Activated naive CD8-positive, alpha-beta T cell treated with anti-CD3 and anti-CD28 coated beads, Interleukin-2, amount 10 ng/mL, durations not matched to agents 7 days and 5 days (primary cell): ENCODE results near the gene PGAM2. TPM values are rescaled to one million over a fixed set of nuclear protein-coding genes. Genes with fewer than 3 reads are reported as not detected.

Experiments
- ATAC-seq: fragments of 150-1000 bp; cut with Tn5 transposase; one replicate; pipeline ENCODE4 v1.10.0; 2021; ENCODE audit warnings: low read depth, moderate library complexity
- POLR2A ChIA-PET: fragments of 350-600 bp; sonication (Branson Sonifier 250); formaldehyde crosslinking; loops from one replicate; lab custom pipeline; 2021; ENCODE audit warnings: antibody characterized with exemption; lab: Charles Lee
- DNase-seq: peaks from one replicate; pipeline ENCODE4 v3.0.0; 2021
- H3K27ac Mint-ChIP-seq: one replicate; pipeline ENCODE4 v1.8.0; 2022; ENCODE audit warnings: mild to moderate bottlenecking, mixed read lengths
- H3K27me3 Mint-ChIP-seq: one replicate; pipeline ENCODE4 v1.8.0; 2022; ENCODE audit warnings: mild to moderate bottlenecking, moderate library complexity, mixed read lengths
- H3K36me3 Mint-ChIP-seq: one replicate; pipeline ENCODE4 v1.8.0; 2021; ENCODE audit warnings: mild to moderate bottlenecking, mixed read lengths
- H3K4me1 Mint-ChIP-seq: one replicate; pipeline ENCODE4 v1.8.0; 2021; ENCODE audit warnings: mixed read lengths
- H3K4me3 Mint-ChIP-seq: one replicate; pipeline ENCODE4 v1.8.0; 2022; ENCODE audit warnings: mild to moderate bottlenecking, moderate library complexity, mixed read lengths
- H3K9me3 Mint-ChIP-seq: one replicate; pipeline ENCODE4 v1.8.0; 2021; ENCODE audit warnings: mixed read lengths
- total RNA-seq, 2 experiments: library from RNA; stranded (reverse); gene quantifications; one replicate each; pipeline ENCODE4 v1.2.3, GENCODE V29; 2021

The PGAM2 gene
- total RNA-seq, 2 experiments from 2014 or later, result 0.74 to 2.1 TPM

DNA sequence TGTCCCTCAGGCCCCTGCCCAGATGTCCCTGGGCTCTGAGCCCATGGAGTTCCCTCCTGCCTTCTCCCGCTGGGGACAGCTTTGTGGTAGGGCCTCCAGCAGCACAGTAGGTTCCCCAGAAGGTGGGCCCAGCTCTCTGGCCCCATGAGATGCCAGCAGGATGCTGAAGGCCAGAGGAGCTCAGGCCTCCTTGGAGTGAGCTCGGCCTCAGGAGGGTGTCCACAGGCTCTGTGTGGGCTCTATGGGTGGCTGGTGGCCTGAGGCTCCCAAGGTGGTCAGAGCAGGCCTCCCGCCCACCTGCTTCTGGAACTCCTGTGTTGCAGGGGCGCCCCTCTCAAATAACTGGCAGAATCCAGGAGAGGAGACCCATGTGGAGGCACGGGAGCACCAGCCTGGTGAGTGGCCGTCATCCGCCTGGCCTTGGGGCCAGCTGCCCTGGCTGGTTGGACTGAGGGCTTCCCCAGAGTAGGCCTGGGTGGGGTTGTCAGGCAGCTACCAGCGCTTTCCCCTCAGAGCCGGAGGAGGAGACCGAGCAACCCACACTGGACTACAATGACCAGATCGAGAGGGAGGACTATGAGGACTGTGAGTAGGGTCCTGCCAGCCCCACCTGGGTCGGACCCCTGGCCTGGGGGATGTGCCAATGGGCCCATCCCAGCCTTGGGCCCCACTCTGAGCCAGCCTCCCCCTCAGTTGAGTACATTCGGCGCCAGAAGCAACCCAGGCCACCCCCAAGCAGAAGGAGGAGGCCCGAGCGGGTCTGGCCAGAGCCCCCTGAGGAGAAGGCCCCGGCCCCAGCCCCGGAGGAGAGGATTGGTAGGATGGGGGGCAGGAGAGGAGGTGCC is 42.0 kb upstream of the PGAM2 start:
- no peaks in the 10 kb centered on the region for H3K9me3 Mint-ChIP-seq
- H3K27ac Mint-ChIP-seq, result no peak overlapping the region
- H3K27me3 Mint-ChIP-seq, result peaks cover 4% of the 10 kb centered on the region
- POLR2A ChIA-PET, result interaction anchor here (0.9 kb wide), 1 partner anchor 13 kb away, joined by 3 read pairs; no protein-coding TSS in a partner anchor
- peaks cover 12% of the 10 kb centered on the region for H3K4me1 Mint-ChIP-seq
- no peak for DNase-seq
- H3K4me3 Mint-ChIP-seq, result no peak overlapping the region
- ATAC-seq, result no peak
- peaks cover 2% of the 10 kb centered on the region for H3K36me3 Mint-ChIP-seq

DNA sequence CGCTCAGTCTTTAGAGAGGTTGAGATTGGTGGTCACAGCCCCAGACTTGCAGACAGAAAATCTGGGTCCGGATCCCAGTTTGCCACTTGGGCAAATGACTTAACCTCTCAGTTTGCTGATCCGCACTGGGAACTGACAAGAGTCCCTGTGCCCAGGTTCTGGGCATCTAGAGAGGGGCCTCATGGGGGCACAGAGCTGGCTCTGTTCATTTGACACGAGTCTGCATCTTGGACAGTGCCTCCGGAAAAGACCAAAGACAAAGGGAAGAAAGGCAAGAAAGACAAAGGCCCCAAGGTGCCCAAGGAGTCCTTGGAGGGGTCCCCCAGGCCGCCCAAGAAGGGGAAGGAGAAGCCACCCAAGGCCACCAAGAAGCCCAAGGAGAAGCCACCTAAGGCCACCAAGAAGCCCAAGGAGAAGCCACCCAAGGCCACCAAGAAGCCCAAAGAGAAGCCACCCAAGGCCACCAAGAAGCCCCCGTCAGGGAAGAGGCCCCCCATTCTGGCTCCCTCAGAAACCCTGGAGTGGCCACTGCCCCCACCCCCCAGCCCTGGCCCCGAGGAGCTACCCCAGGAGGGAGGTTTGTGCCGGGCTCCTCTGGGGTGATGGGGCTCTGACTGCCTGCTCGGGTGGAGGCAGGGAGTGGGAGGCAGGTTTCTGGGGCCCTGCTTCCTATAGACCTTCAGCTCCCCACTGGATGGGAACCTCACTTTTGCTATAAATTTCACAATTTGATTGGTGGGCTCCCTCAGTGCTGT is 41.1 kb upstream of the PGAM2 start:
- Mint-ChIP-seq H3K4me1 (peaks cover 12% of the 10 kb centered on the region), H3K36me3 (peaks cover 2% of the 10 kb centered on the region), H3K27ac (peak overlapping the region; percentile 8), H3K9me3 (no peaks in the 10 kb centered on the region), H3K27me3 (peaks cover 4% of the 10 kb centered on the region), H3K4me3 (no peak overlapping the region)
- no peak for DNase-seq
- ATAC-seq, result no peak
- POLR2A ChIA-PET, result interaction anchor here (0.6 to 0.9 kb wide), 2 partner anchors 14 to 123 kb away, joined by 3 to 4 read pairs; no protein-coding TSS in a partner anchor

DNA sequence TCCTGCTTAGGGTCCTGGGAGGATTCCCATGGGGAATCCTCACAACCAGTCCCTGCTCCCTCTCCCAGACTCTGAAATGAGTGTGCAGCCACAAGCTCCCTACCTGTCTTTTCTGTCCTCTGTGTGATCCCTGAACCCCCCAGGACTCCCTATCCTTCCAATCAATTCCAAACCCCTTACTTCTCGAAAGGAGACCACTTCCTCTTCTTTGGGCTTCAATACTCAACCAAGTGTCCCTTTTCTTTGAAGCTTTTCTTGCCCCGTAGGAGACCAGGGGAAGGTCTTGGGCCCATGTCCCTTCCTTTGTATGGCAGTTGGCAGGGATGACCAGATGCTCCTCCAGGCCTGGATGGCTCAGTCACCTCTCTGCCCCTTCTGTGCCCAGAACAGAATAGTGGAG is 40.5 kb upstream of the PGAM2 start:
- peaks cover 4% of the 10 kb centered on the region for H3K27me3 Mint-ChIP-seq
- peaks cover 2% of the 10 kb centered on the region for H3K36me3 Mint-ChIP-seq
- DNase-seq (no peak), ATAC-seq (no peak)
- peak overlapping the region; percentile 83 for H3K4me3 Mint-ChIP-seq
- H3K4me1 Mint-ChIP-seq, result peaks cover 12% of the 10 kb centered on the region
- POLR2A ChIA-PET, result interaction anchor here (0.6 to 1.8 kb wide), 4 partner anchors 17 to 385 kb away, joined by 4 to 10 read pairs (median 6); partner anchors contain the start of genes NUDCD3 and POLD2
- no peaks in the 10 kb centered on the region for H3K9me3 Mint-ChIP-seq
- H3K27ac Mint-ChIP-seq, result peak overlapping the region; percentile 46

DNA sequence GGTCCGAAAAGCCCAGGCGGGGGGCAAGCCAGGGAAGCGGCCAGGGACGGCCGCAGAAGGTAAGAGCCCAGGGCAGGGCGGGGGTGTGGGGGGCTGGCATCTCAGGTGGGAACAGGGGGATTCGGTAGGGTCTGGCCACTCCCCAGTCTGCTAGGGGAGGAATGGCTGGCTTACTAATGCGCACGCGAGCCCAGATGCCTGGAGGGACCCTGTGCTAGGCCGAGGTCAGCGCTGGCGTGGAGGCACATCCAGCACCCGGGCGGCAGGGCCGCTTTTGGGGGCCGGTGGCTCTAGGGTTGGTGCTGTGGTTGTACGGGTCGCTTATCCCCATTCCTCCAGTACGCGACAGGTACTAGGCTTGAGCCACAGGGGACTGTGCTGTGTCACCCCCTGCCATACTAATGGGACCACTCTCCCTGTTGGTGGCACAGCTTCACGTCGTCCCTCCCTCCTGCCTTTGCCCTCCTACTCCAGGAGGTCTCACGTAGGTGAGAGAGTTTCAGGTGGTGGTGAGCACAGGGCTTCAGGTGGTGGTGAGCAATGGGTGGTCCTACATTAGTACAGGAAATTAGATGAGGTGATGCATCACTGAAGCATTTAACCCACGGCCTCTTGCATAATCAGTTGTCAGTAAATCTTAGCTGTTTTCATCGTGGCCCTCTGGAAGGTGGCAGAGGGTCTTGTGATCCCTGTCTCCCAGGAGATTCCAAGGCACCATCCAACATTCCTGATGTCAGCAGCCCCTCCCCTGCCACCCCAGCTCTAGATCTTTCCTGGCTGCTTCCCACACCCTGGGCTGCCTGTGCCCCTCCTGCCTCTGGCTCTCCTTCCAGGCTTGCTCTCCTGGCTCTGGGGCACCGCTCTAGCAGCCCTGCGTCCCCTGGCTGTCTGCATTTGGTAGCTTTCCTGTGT is 39.7 kb upstream of the PGAM2 start:
- DNase-seq (no peak), ATAC-seq (peak; percentile 20)
- peaks cover 4% of the 10 kb centered on the region for H3K27me3 Mint-ChIP-seq
- POLR2A ChIA-PET, result interaction anchor here (0.6 to 1.8 kb wide), 4 partner anchors 18 to 386 kb away, joined by 3 to 10 read pairs (median 6); partner anchors contain the start of genes NUDCD3 and POLD2
- H3K9me3 Mint-ChIP-seq, result no peaks in the 10 kb centered on the region
- H3K36me3 Mint-ChIP-seq, result peaks cover 2% of the 10 kb centered on the region
- peaks cover 12% of the 10 kb centered on the region for H3K4me1 Mint-ChIP-seq
- peak overlapping the region; percentile 83 for H3K4me3 Mint-ChIP-seq
- peak overlapping the region; percentile 54 for H3K27ac Mint-ChIP-seq

DNA sequence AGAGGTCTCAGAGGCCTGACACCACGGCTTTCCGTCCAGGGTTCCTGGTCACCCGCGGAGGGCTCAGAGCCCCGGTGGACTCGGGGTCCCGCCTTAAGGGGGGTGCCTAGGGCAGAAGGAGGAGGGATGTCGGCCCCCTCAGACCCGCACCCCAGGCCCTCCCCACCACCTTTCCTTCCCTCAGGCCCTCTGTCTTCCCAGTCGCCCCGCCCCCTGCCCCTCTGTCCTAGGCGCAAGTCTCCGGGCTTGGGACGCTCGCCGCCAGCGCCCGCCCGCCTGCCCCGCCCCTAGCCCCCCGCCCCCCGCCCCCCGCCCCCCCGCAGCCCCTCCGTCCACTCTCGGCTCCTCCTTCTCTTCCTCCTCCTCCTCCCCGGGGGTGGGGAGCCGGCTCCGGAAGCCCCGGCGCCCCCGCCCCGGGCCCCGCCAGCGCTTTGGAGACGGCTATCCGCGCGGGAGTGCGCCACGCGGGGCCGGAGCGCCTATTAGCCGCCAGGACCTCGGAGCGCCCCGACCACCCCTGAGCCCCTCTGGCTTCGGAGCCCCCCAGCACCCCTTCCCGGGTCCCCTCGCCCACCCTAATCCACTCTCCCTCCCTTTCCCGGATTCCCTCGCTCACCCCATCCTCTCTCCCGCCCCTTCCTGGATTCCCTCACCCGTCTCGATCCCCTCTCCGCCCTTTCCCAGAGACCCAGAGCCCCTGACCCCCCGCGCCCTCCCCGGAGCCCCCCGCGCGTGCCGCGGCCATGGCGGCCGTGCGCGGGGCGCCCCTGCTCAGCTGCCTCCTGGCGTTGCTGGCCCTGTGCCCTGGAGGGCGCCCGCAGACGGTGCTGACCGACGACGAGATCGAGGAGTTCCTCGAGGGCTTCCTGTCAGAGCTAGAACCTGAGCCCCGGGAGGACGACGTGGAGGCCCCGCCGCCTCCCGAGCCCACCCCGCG is 38.8 kb upstream of the PGAM2 start, which contains the start of gene AEBP1:
Gene AEBP1 (plus strand): TSS at position 423 of the 937 bp plus-strand sequence. CDS start 321 bp downstream, at position 744.
- H3K9me3 Mint-ChIP-seq, result no peaks in the 10 kb centered on the region
- POLR2A ChIA-PET, result interaction anchor here (0.6 to 1.8 kb wide), 3 partner anchors 18 to 32 kb away, joined by 3 to 10 read pairs (median 8); partner anchors contain the start of gene POLD2
- peak within 1 kb of the TSS; percentile 65 for H3K27ac Mint-ChIP-seq
- H3K27me3 Mint-ChIP-seq, result peaks cover 4% of the 10 kb centered on the region
- H3K4me3 Mint-ChIP-seq, result peak within 1 kb of the TSS; percentile 83
- DNase-seq, result peak; percentile 64
- peaks cover 16% of the 10 kb centered on the region for H3K4me1 Mint-ChIP-seq
- peak; percentile 73 for ATAC-seq
- H3K36me3 Mint-ChIP-seq, result peaks cover 2% of the 10 kb centered on the region

DNA sequence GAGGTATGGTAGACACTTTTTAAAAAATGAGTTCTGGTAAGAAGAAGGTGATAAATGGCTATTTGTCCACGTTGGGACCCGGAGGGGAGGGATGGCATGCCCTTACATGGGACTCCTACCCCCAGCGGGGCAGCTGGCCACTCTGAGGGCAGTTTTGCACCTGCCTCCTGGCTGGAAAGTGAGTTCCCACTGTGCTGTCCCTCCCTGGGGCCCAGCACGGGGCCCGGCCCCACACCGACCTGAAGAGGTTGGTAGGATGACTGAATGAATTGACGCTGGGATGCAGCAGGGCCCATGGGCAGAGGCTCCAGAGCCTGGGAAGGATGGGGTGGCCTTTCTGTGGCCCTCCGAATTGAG is 38.2 kb upstream of the PGAM2 start:
- Mint-ChIP-seq H3K4me1 (peaks cover 18% of the 10 kb centered on the region), H3K27ac (peak overlapping the region; percentile 65), H3K36me3 (peaks cover 2% of the 10 kb centered on the region), H3K27me3 (peaks cover 4% of the 10 kb centered on the region), H3K9me3 (no peaks in the 10 kb centered on the region), H3K4me3 (peak overlapping the region; percentile 58)
- POLR2A ChIA-PET, result no interaction called here
- ATAC-seq, result no peak
- no peak for DNase-seq

DNA sequence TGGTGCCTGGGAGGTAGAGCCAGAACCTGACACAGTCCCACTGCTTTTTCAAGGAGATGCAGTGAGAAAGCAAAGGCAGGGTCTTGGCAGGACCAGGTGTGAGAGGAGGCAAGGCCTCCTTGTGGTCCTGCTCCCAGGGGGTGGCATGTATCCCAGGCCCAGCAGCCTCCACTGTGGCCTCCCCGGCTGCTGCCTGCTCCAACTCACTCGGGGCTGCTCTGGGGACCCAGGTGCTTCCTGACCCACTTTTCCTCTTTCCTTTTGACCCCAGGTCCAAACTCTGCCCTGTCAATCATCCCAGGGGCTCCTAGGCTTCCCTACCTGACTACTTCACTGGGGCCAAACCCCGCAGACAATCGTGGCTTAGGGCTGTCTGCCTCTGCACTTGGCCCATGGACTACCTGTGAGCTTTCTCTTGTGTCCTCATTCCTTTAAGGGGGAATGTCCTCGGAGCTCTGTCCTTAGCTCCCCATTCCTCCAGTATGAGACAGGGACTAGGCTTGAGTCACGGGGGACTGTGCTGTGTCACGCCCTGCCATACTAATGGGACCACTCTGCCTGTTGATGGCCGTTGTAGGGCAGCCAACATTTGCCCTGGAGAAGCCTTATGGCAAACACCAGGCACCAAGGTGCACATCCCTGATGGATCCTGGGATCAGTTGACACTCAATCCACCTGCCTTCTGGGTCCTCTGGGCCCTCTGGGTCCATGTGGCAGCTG is 37.6 kb upstream of the PGAM2 start:
- Mint-ChIP-seq H3K4me1 (peaks cover 20% of the 10 kb centered on the region), H3K9me3 (no peaks in the 10 kb centered on the region), H3K27me3 (peaks cover 4% of the 10 kb centered on the region), H3K4me3 (peak overlapping the region; percentile 58), H3K27ac (peak overlapping the region; percentile 65), H3K36me3 (peaks cover 2% of the 10 kb centered on the region)
- POLR2A ChIA-PET, result interaction anchor here (1.1 kb wide), 1 partner anchor 22 kb away, joined by 5 read pairs; no protein-coding TSS in a partner anchor
- no peak for ATAC-seq
- no peak for DNase-seq

DNA sequence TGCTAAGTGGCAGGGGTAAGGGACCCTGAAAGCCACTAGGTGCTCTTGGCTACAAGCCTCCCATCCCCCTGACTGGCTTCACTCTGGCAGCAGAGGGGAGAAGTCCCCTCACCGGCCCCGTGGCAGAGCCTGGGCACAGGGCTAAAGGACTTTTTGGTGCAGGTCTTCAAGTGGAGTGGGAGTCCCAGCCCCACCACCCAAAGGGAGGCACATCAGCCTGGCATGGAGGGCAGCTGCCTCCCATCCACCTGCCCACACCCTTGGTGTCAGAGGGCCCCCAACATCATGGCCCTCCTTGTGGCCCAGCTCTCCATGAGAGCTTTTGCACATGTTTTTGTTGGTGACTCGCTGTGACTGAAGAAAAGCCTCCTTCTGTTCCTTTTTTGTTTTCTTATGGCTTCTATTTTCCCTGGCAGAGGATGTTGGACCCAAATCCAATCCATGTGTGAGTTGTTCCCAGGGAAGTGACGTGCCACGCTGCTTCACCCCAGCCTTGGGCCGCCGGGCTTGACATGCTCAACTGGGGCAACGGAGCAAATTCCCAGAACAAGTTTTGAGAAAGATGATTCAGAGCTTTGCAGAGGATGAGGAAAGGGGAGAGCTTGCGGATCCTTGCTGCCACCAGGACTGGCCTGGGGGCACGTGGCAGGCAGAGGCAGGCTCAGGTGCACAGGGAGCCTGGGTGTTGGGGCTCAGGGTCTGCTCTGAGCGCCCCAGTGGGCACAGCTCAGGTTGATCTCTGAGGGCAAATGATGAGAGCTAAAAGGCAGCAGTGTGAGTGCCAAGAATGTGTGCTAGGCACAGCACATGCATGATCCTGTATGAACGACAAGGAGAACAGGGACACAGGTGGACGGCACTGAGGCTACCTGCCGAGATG is 36.8 kb upstream of the PGAM2 start:
- POLR2A ChIA-PET, result interaction anchor here (1.1 kb wide), 1 partner anchor 22 kb away, joined by 5 read pairs; no protein-coding TSS in a partner anchor
- H3K36me3 Mint-ChIP-seq, result peaks cover 2% of the 10 kb centered on the region
- peak overlapping the region; percentile 44 for H3K27ac Mint-ChIP-seq
- DNase-seq (no peak), ATAC-seq (no peak)
- H3K4me3 Mint-ChIP-seq, result no peak overlapping the region
- peaks cover 28% of the 10 kb centered on the region for H3K4me1 Mint-ChIP-seq
- no peaks in the 10 kb centered on the region for H3K9me3 Mint-ChIP-seq
- peaks cover 4% of the 10 kb centered on the region for H3K27me3 Mint-ChIP-seq

DNA sequence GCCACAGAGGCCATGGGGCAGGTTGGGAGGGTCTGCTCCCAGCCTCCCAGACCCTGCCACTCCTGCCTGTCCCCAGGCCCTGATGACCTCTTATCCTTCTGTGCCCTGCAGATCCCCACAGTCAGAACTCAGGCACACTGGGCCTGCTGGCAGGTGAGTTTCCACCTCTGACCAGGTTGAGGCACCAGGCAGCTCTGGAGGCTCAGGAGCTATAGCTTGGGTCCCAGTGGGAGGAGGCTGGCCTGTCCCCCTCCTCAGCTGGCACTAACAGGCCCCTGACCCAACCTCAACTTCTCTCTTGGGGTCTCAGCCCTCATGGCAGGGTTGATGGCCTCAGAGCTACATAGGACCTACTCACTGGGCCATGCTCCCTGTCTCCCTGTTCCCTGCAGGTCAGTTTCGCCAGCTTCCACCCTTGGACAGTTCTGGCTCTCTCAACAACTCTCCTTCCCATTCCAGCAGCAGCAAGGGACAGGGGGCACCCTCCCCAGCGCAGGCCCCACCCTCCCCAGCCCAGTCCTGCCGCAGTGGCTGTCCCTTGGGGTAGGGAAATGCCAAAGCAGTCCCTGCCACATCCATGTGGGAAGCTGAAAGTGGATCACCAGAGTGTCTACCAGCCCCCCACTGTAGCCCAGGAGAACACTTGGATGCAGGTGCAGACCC is 36.1 kb upstream of the PGAM2 start:
- POLR2A ChIA-PET, result no interaction called here
- Mint-ChIP-seq H3K9me3 (no peaks in the 10 kb centered on the region), H3K4me3 (no peak overlapping the region), H3K36me3 (peaks cover 2% of the 10 kb centered on the region), H3K27ac (no peak overlapping the region), H3K27me3 (peaks cover 4% of the 10 kb centered on the region), H3K4me1 (peaks cover 35% of the 10 kb centered on the region)
- DNase-seq (no peak), ATAC-seq (no peak)
